ENCODE measurements around the gene RBM18.

RBM18 gene

DNA sequence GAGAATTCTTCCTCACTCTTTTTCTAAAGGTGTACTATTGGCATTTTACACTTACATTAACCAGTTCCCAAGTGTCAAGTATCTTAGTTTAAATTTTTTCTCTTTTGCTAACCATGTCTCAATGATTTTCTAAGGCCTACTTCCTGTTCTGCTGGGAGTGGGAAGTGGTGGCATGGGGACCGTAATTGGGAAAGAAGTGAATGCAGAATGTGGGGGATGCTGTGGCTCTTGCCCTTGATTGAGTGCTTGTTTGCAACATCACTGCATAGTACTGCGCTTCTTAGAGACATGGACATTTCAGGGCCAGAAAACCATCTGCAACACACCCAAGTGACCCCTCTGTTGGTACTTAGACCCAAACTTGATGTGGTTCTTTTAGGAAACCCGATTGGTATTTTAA, 32.9 kb upstream of the RBM18 start:
- no peak overlapping the region for H3K4me3 ChIP-seq (replicated peaks; ENCODE audit: low read depth, low read length)
- TF ChIP-seq, protein P1, sequence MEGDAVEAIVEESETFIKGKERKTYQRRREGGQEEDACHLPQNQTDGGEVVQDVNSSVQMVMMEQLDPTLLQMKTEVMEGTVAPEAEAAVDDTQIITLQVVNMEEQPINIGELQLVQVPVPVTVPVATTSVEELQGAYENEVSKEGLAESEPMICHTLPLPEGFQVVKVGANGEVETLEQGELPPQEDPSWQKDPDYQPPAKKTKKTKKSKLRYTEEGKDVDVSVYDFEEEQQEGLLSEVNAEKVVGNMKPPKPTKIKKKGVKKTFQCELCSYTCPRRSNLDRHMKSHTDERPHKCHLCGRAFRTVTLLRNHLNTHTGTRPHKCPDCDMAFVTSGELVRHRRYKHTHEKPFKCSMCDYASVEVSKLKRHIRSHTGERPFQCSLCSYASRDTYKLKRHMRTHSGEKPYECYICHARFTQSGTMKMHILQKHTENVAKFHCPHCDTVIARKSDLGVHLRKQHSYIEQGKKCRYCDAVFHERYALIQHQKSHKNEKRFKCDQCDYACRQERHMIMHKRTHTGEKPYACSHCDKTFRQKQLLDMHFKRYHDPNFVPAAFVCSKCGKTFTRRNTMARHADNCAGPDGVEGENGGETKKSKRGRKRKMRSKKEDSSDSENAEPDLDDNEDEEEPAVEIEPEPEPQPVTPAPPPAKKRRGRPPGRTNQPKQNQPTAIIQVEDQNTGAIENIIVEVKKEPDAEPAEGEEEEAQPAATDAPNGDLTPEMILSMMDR (IDR thresholded peaks at IDR 0.05; ENCODE audit: low read length, missing control alignments), result no peak
- no peak for DNase-seq (ENCODE audit: low read depth)

DNA sequence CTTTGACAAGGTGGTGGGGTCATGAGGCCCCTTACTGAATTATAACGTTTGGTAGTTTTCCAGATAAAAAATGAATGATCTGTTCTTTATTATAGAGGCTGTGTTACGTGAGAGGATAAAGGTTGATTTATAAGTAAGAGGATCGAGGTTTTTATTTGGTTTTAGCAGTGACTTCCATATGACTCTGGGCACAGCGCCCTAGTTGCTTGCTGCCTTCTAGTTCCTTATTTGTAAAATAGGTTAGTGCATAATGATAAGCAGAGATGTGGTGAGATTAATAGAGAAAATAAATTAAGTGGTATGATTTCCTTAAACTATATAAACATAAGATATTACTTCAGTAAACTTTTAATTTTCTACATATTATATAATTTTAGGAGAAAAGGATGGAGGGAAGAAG, 29.9 kb upstream of the RBM18 start:
- TF ChIP-seq, protein P1 (IDR thresholded peaks at IDR 0.05; ENCODE audit: low read length, missing control alignments), result no peak
- no peak for DNase-seq (ENCODE audit: low read depth)
- H3K4me3 ChIP-seq (replicated peaks; ENCODE audit: low read depth, low read length), result no peak overlapping the region

DNA sequence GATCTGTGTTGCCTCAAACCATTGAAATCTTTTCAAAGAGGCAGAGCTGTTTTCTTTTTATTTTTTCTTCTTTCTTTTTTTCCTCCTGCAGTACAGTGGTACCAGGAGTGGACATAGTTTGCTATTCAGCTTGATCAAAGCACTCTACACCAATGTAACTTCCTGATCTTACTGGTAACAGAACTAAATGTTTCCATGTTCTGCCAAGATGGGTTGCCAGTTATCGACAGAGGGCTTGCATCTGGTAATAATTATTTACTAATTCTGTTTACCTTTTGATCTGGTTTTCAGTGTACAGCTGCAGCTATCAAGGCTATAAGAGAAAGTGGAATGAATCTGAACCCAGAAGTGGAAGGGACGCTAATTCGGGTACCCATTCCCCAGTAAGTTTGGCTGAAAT, 26.8 kb upstream of the RBM18 start:
- TF ChIP-seq, protein P1 (IDR thresholded peaks at IDR 0.05; ENCODE audit: low read length, missing control alignments), result no peak
- H3K4me3 ChIP-seq (replicated peaks; ENCODE audit: low read depth, low read length), result no peak overlapping the region
- DNase-seq (ENCODE audit: low read depth), result no peak

GRCh38 chr9:122287214-122287720, 22.6 kb upstream of the RBM18 start:
- no peak overlapping the region for H3K4me3 ChIP-seq (replicated peaks; ENCODE audit: low read depth, low read length)
- TF ChIP-seq, protein P1 (IDR thresholded peaks at IDR 0.05; ENCODE audit: low read length, missing control alignments), result no peak
- no peak for DNase-seq (ENCODE audit: low read depth)

DNA sequence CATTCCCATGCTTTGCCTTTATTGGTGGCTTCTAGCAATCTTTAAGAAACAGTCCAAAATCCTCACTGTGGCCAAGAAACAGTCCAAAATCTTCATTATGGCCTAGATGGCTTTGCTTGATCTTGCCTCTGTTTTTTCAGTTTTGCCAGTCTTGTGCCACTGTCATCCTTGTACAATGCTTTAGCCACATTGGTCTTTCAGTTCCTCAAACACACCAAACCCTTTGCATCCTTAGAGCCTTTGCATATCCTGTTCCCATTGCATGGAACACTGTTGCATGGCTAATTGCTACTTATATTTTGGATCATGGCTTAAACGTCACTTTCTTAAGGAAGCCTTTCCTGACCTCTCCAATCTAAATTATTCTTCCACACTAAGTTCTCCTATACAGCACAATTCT, 22.1 kb upstream of the RBM18 start:
- no peak for DNase-seq (ENCODE audit: low read depth)
- TF ChIP-seq, protein P1 (IDR thresholded peaks at IDR 0.05; ENCODE audit: low read length, missing control alignments), result no peak
- H3K4me3 ChIP-seq (replicated peaks; ENCODE audit: low read depth, low read length), result no peak overlapping the region

DNA sequence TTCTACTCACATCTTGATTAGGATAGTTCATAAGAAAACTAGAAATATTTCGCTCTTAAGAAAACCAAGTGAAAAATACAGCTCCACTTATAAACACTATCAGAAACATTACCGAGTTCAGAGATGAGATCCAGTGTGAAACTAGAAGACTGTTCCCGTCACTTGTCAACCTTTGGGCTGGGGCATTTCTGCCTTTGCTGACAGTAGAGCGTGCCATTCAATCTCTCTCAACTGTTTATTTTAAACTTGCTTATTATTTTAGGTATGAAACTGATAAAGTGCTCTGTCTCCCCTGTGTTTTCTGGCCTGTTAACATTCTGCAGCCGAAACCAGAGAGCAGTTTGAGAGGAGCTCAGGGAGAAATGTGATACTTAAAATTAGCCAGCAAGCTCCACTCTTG, 16.7 kb upstream of the RBM18 start:
- H3K4me3 ChIP-seq (replicated peaks; ENCODE audit: low read depth, low read length), result no peak overlapping the region
- TF ChIP-seq, protein P1 (IDR thresholded peaks at IDR 0.05; ENCODE audit: low read length, missing control alignments), result no peak
- no peak for DNase-seq (ENCODE audit: low read depth)

GRCh38 chr9:122277285-122277897, 12.8 kb upstream of the RBM18 start:
- no peak overlapping the region for H3K4me3 ChIP-seq (replicated peaks; ENCODE audit: low read depth, low read length)
- TF ChIP-seq, protein P1 (IDR thresholded peaks at IDR 0.05; ENCODE audit: low read length, missing control alignments), result no peak
- DNase-seq (ENCODE audit: low read depth), result no peak
